ENCODE results near the gene CCDC127. TPM values are rescaled to one million over a fixed set of nuclear protein-coding genes. Genes with fewer than 3 reads are reported as not detected.

The CCDC127 gene
- total RNA-seq, 1 donor from 2014 or later: 10.1 TPM

- DNase-seq (ENCODE audit: low spot score, unreplicated experiment): no peak
- TF ChIP-seq CTCF (IDR thresholded peaks at IDR 0.05; ENCODE audit: unreplicated experiment): no peak
- Mint-ChIP-seq H3K36me3 (ENCODE audit: insufficient read depth) (no peaks in the 10 kb centered on the region), H3K9me3 (ENCODE audit: low read depth) (no peaks in the 10 kb centered on the region), H3K27me3 (peaks cover 5% of the 10 kb centered on the region), H3K27ac (no peak overlapping the region), H3K4me3 (ENCODE audit: low read depth) (no peak overlapping the region), H3K4me1 (ENCODE audit: low read depth) (peaks cover 3% of the 10 kb centered on the region)
These were observed 25.8 kb downstream of the CCDC127 start for GRCh38 chr5:191949-192690.

- DNase-seq (ENCODE audit: low spot score, unreplicated experiment): no peak
- TF ChIP-seq CTCF (IDR thresholded peaks at IDR 0.05; ENCODE audit: unreplicated experiment): no peak
- Mint-ChIP-seq H3K27ac (no peak within 1 kb of the TSS), H3K27me3 (peaks cover 5% of the 10 kb centered on the region), H3K4me1 (ENCODE audit: low read depth) (peaks cover 3% of the 10 kb centered on the region), H3K4me3 (ENCODE audit: low read depth) (no peak within 1 kb of the TSS), H3K9me3 (ENCODE audit: low read depth) (no peaks in the 10 kb centered on the region), H3K36me3 (ENCODE audit: insufficient read depth) (no peaks in the 10 kb centered on the region)
These were observed 26.7 kb downstream of the CCDC127 start, which contains the start of gene LRRC14B for GRCh38 chr5:191036-191948. Gene LRRC14B (plus strand): TSS chr5:191495. CDS start chr5:191539, 44 bp downstream.

GRCh38 chr5:190366-191035 lies 27.5 kb downstream of the CCDC127 start:
- Mint-ChIP-seq H3K4me3 (ENCODE audit: low read depth) (no peak overlapping the region), H3K4me1 (ENCODE audit: low read depth) (peaks cover 3% of the 10 kb centered on the region), H3K9me3 (ENCODE audit: low read depth) (no peaks in the 10 kb centered on the region), H3K27ac (no peak overlapping the region), H3K36me3 (ENCODE audit: insufficient read depth) (no peaks in the 10 kb centered on the region), H3K27me3 (peaks cover 5% of the 10 kb centered on the region)
- TF ChIP-seq CTCF (IDR thresholded peaks at IDR 0.05; ENCODE audit: unreplicated experiment): no peak
- DNase-seq (ENCODE audit: low spot score, unreplicated experiment): no peak

- no peak for DNase-seq (ENCODE audit: low spot score, unreplicated experiment)
- H3K9me3 Mint-ChIP-seq (ENCODE audit: low read depth): no peaks in the 10 kb centered on the region
- H3K27ac Mint-ChIP-seq: no peak overlapping the region
- H3K27me3 Mint-ChIP-seq: peaks cover 5% of the 10 kb centered on the region
- no peak overlapping the region for H3K4me3 Mint-ChIP-seq (ENCODE audit: low read depth)
- no peaks in the 10 kb centered on the region for H3K36me3 Mint-ChIP-seq (ENCODE audit: insufficient read depth)
- H3K4me1 Mint-ChIP-seq (ENCODE audit: low read depth): peaks cover 3% of the 10 kb centered on the region
- no peak for TF ChIP-seq CTCF (IDR thresholded peaks at IDR 0.05; ENCODE audit: unreplicated experiment)
These were observed 28.0 kb downstream of the CCDC127 start for GRCh38 chr5:189976-190365.

- Mint-ChIP-seq H3K36me3 (ENCODE audit: insufficient read depth) (no peaks in the 10 kb centered on the region), H3K4me3 (ENCODE audit: low read depth) (no peak overlapping the region), H3K27ac (no peak overlapping the region), H3K27me3 (peaks cover 5% of the 10 kb centered on the region), H3K4me1 (ENCODE audit: low read depth) (peaks cover 3% of the 10 kb centered on the region), H3K9me3 (ENCODE audit: low read depth) (no peaks in the 10 kb centered on the region)
- no peak for DNase-seq (ENCODE audit: low spot score, unreplicated experiment)
- TF ChIP-seq CTCF (IDR thresholded peaks at IDR 0.05; ENCODE audit: unreplicated experiment): no peak
These were observed 28.5 kb downstream of the CCDC127 start for GRCh38 chr5:189486-189885.
